Spleen (tissue), 11 donors: ENCODE measurements around the gene MYLK3. TPM values are rescaled to one million over a fixed set of nuclear protein-coding genes. Genes with fewer than 3 reads are reported as not detected.

Experiments
- DNase-seq: peaks from one replicate; pipeline ENCODE4 v3.0.0-alpha.2; 2020
- H3K27ac ChIP-seq, 8 donors: fragments of 200-600 bp; sonication (generic) in 7 of 8; 1 replicate in 4 of 8; 2 replicates in 4 of 8; pipeline versions ENCODE4 v1.5.0 to v1.8.0; 2016 to 2021; ENCODE audit warnings: inconsistent platforms in 4 of 8, mild to moderate bottlenecking in 4 of 8, moderate library complexity in 1 of 8
- H3K27me3 ChIP-seq, 7 donors: fragments of 200-600 bp; sonication (generic) in 6 of 7; replicated peaks in 1 of 7; 1 replicate in 4 of 7; 2 replicates in 3 of 7; pipeline versions ENCODE4 v1.5.0 to v1.8.0; 2016 to 2021; ENCODE audit warnings: inconsistent platforms in 3 of 7, mild to moderate bottlenecking in 1 of 7
- H3K36me3 ChIP-seq, 6 donors: fragments of 200-600 bp; sonication (generic) in 5 of 6; 1 replicate in 4 of 6; 2 replicates in 2 of 6; pipeline versions ENCODE4 v1.5.0 to v1.8.0; 2016 to 2021; ENCODE audit warnings: inconsistent platforms in 2 of 6
- H3K4me1 ChIP-seq, 6 donors: fragments of 200-600 bp; sonication (generic) in 5 of 6; 1 replicate in 3 of 6; 2 replicates in 3 of 6; pipeline versions ENCODE4 v1.5.0 to v1.8.0; 2016 to 2021; ENCODE audit warnings: inconsistent platforms in 3 of 6
- H3K4me3 ChIP-seq, 8 donors: fragments of 200-600 bp; sonication (generic) in 7 of 8; 1 replicate in 4 of 8; 2 replicates in 4 of 8; pipeline versions ENCODE4 v1.5.0 to v1.8.0; 2016 to 2021; ENCODE audit warnings: inconsistent platforms in 4 of 8, mild to moderate bottlenecking in 4 of 8, moderate library complexity in 2 of 8
- H3K9me3 ChIP-seq, 8 donors: fragments of 200-600 bp; sonication (generic) in 7 of 8; 1 replicate in 4 of 8; 2 replicates in 4 of 8; pipeline versions ENCODE4 v1.5.0 to v1.8.0; 2016 to 2021; ENCODE audit warnings: inconsistent platforms in 4 of 8
- CTCF ChIP-seq, 11 experiments: fragments of 200-600 bp in 7 of 11; fragments of 450-650 bp in 4 of 11; sonication (generic) in 4 of 11; IDR thresholded peaks in 8 of 11; conservative IDR thresholded peaks in 3 of 11; 1 replicate in 7 of 11; 2 replicates in 4 of 11; pipeline versions ENCODE4 v1.4.0 to v1.8.0; 2016 to 2021; ENCODE audit warnings: antibody characterized with exemption in 11 of 11, inconsistent platforms in 4 of 11, mild to moderate bottlenecking in 1 of 11
- POLR2A ChIP-seq, 3 donors: fragments of 450-650 bp; IDR thresholded peaks; one replicate each; pipeline ENCODE4 v1.5.1; 2017; ENCODE audit warnings: antibody characterized with exemption in 3 of 3, mild to moderate bottlenecking in 1 of 3
- POLR2AphosphoS5 ChIP-seq, 3 donors: sonication (generic); formaldehyde crosslinking; IDR thresholded peaks; one replicate each; pipeline ENCODE4 v1.5.1; 2017; ENCODE audit warnings: antibody characterized with exemption in 3 of 3
- WGBS, 5 donors: extraction: QIAGEN DNeasy Blood & Tissue Kit in 3 of 5; methylation state at CpG; one replicate each; pipeline versions ENCODE4 v1.1.5 to v1.1.7; 2013 to 2018; 5-methylcytosine and 5-hydroxymethylcytosine counted together
- intact Hi-C: fragments of 100-400 bp; cut with DNase I; formaldehyde crosslinking; loops from one replicate; pipeline ENCODE4 v1.15.0; 2023; ENCODE audit warnings: low total_unique reads
- polyA plus RNA-seq, 3 donors: library from polyadenylated mRNA; stranded (reverse); fragments of 200-250 nt; gene quantifications; one replicate each; pipeline ENCODE4 v1.2.1, GENCODE V29; 2013
- total RNA-seq, 7 donors: library from RNA; depleted of rRNA in 3 of 7; stranded (reverse); fragments of >200 nt in 3 of 7; fragmentation: NEBNext Ultra II Directional in 4 of 7; extraction: Animal tissue kit (Norgen Biotek cat#: 25700) in 4 of 7; gene quantifications; one replicate each; pipeline versions ENCODE4 v1.1.0 to v1.2.1, GENCODE V29; 2016 to 2021
- donor health status: healthy with polysubstance abuse.
- donor health status: DM: no; HTN: no; CAD: no; lungs with moderate emphysema.
- donor health status: DM: no; HTN: no; CAD: no.
- donor health status: Bipolar disorder and iron deficiency.
- donor health status: healthy.
- donor health status: DM: no; HTN: no; CAD: no.
- donor health status: DM: yes; HTN: yes; CAD: no.

MYLK3 gene
- total and polyA plus RNA-seq, 10 donors, result 0.03 to 2.4 (median 0.25) TPM; not detected in 1

- no peaks in the 10 kb centered on the region for H3K27me3 ChIP-seq
- no peak overlapping the region for H3K27ac ChIP-seq
- TF ChIP-seq CTCF (IDR thresholded peaks at IDR 0.05 in 8 of 11, conservative IDR thresholded peaks at IDR 0.05 in 3 of 11) (no peak), POLR2AphosphoS5 (IDR thresholded peaks at IDR 0.05) (no peak), POLR2A (IDR thresholded peaks at IDR 0.05) (no peak)
- intact Hi-C loops, result no loop called here
- DNase-seq, result peak; percentile 72
- H3K9me3 ChIP-seq, result no peaks in the 10 kb centered on the region
- 78 to 90% (median 82%) methylated on average over 12 to 15 of the region's 15 CpGs for WGBS, 5 donors
- no peak overlapping the region for H3K4me3 ChIP-seq
- no peaks in the 10 kb centered on the region for H3K36me3 ChIP-seq
- H3K4me1 ChIP-seq, result peaks cover 0 to 40% (median 22%) of the 10 kb centered on the region in 6 donors
These were observed 1.0 kb downstream of the MYLK3 start for GRCh38 chr16:46746821-46747776.

DNA sequence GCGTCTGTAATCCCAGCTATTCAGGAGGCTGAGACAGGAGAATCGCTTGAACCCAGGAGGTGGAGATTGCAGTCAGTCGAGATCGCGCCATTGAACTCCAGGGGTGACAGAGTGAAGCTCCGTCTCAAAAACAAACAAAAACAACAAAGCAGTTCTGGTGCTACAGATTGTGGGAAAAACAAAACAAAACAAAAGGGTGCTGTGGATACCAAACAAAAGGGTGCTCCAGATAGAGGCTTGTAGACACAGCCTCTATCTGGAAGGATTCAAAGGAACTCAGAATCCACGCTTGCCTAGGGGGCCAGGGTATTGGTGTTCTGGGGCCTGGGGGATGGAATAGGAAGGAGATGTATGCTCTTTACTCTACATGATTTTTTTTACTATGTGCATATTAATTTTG is 2.5 kb downstream of the MYLK3 start:
- H3K27ac ChIP-seq, result no peak overlapping the region
- WGBS, 5 donors, result 91 to 96% (median 93%) methylated on average over 7 of the region's 7 CpGs
- H3K4me3 ChIP-seq, result no peak overlapping the region
- H3K27me3 ChIP-seq, result no peaks in the 10 kb centered on the region
- H3K4me1 ChIP-seq, result peaks cover 0 to 40% (median 22%) of the 10 kb centered on the region in 6 donors
- TF ChIP-seq POLR2A (IDR thresholded peaks at IDR 0.05) (no peak), CTCF (IDR thresholded peaks at IDR 0.05 in 8 of 11, conservative IDR thresholded peaks at IDR 0.05 in 3 of 11) (no peak), POLR2AphosphoS5 (IDR thresholded peaks at IDR 0.05) (no peak)
- H3K9me3 ChIP-seq, result no peaks in the 10 kb centered on the region
- intact Hi-C loops, result no loop called here
- no peak for DNase-seq
- H3K36me3 ChIP-seq, result no peaks in the 10 kb centered on the region

DNA sequence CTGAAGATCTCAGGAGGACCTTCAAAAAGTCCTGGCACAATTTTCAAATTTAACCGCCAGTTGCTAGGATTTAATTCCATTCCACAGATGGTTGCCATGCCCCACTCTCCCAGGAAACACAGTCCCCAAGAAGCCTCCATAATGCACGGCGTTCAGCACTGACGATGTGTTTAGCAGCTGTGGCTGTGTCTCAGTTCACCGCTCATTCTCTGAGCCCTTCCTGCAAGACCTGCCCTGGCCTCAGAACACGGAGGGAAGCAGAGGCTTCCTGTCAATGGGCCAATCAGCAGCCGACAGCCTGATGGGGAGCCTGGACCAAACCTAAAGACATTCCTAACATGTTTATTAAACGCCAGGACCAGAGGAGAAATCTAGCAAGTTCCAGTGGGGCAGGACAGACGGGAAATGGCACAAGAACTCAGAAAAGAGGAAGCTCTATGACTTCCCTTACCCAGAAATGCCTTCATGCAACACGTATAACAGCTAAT is 4.9 kb downstream of the MYLK3 start:
- H3K27me3 ChIP-seq, result no peaks in the 10 kb centered on the region
- H3K9me3 ChIP-seq, result no peaks in the 10 kb centered on the region
- TF ChIP-seq POLR2AphosphoS5 (IDR thresholded peaks at IDR 0.05), result peak in 1 of 3 donors; percentile 6
- no peak for TF ChIP-seq CTCF (IDR thresholded peaks at IDR 0.05 in 8 of 11, conservative IDR thresholded peaks at IDR 0.05 in 3 of 11)
- TF ChIP-seq POLR2A (IDR thresholded peaks at IDR 0.05), result no peak
- DNase-seq, result peak; percentile 84
- 12 to 21% (median 15%) methylated on average over 8 to 10 of the region's 10 CpGs for WGBS, 5 donors
- H3K4me3 ChIP-seq, result peak overlapping the region in 1 of 8 donors; percentile 53
- intact Hi-C loops, result no loop called here
- peaks cover 0 to 31% (median 17%) of the 10 kb centered on the region in 6 donors for H3K4me1 ChIP-seq
- H3K36me3 ChIP-seq, result no peaks in the 10 kb centered on the region
- peak overlapping the region; percentile 37 to 90 (median 79) for H3K27ac ChIP-seq

DNA sequence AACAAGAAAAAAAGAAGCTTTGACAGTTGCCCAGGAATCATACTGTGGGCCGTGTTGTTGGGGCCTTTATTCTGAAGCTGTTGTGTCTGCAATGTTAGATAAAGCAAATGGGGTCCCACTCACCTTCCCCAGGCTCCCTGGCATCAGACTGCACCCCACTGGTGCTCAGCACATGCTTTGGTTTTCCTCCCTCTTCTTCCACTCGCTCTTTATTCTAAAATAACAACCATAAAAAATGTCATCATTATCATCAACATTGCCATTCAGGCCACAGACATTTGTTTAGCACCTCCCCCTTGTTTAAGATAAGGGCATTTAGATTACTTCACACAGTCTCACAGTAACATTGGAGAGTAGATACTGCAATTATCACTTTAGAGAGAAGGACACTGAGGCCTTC is 8.2 kb downstream of the MYLK3 start:
- Histone ChIP-seq H3K9me3 (no peaks in the 10 kb centered on the region), H3K4me1 (peaks cover 0 to 26% (median 17%) of the 10 kb centered on the region in 6 donors), H3K27me3 (no peaks in the 10 kb centered on the region), H3K36me3 (no peaks in the 10 kb centered on the region), H3K27ac (no peak overlapping the region), H3K4me3 (no peak overlapping the region)
- 61 to 77% (median 67%) methylated on average over 2 of the region's 2 CpGs for WGBS, 5 donors
- TF ChIP-seq POLR2AphosphoS5 (IDR thresholded peaks at IDR 0.05) (no peak), POLR2A (IDR thresholded peaks at IDR 0.05) (no peak), CTCF (IDR thresholded peaks at IDR 0.05 in 8 of 11, conservative IDR thresholded peaks at IDR 0.05 in 3 of 11) (no peak)
- intact Hi-C loops, result no loop called here
- peak; percentile 21 for DNase-seq
